Measurements from ENCODE around the gene EBPL. TPM values are rescaled to one million over a fixed set of nuclear protein-coding genes. Genes with fewer than 3 reads are reported as not detected.

Gene EBPL
- total RNA-seq, 2 experiments from 2014 or later = 27.5 to 28.1 TPM

DNA sequence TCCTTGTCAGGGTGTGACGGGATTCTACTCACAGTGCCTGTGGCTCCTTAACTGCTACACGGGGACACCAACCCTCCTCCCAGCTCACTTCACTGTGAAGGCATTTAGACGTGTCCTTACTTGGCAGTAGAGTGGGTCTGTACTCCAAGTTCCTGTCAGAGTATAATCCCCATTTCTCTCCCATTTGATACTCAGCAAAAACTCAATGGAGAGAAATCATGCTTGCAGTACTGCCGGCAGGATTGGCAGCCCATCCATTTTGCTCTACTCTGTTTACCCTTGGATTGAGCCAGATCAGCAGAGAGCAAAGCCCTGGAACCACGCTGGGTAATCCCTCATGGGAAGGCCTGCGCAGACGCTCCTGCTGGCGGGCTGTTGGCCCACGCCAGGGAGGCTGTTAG is 34.0 kb downstream of the EBPL start:
- H3K4me3 Mint-ChIP-seq = no peak overlapping the region
- peaks cover 6% of the 10 kb centered on the region for H3K36me3 Mint-ChIP-seq (ENCODE audit: low read depth)
- DNase-seq = no peak
- no peaks in the 10 kb centered on the region for H3K4me1 Mint-ChIP-seq
- H3K27ac Mint-ChIP-seq = no peak overlapping the region
- H3K27me3 Mint-ChIP-seq = no peaks in the 10 kb centered on the region
- ChIA-PET POLR2A (no interaction called here), CTCF (no interaction called here)
- H3K9me3 Mint-ChIP-seq = no peaks in the 10 kb centered on the region

DNA sequence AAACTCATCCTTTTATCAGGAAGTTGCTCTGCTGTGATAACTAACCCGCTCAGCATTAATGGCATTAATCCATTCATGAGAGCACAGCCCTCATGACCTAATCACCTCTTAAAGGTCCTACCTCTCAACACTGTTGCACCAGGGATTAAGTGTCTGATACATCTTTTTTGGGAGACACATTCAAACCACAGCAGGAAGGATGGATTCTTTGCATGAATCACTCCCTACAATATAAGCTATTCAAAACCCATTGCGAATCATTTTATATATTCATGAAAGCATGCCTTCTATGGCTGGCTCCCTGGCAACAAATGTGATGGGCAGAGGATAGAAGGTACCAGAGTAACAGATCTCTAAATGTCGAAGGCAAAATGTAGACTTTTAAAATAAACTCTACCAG is 35.4 kb downstream of the EBPL start:
- peaks cover 6% of the 10 kb centered on the region for H3K36me3 Mint-ChIP-seq (ENCODE audit: low read depth)
- CTCF ChIA-PET = no interaction called here
- no peaks in the 10 kb centered on the region for H3K4me1 Mint-ChIP-seq
- POLR2A ChIA-PET = no interaction called here
- no peak overlapping the region for H3K27ac Mint-ChIP-seq
- H3K4me3 Mint-ChIP-seq = no peak overlapping the region
- H3K9me3 Mint-ChIP-seq = no peaks in the 10 kb centered on the region
- no peak for DNase-seq
- no peaks in the 10 kb centered on the region for H3K27me3 Mint-ChIP-seq

DNA sequence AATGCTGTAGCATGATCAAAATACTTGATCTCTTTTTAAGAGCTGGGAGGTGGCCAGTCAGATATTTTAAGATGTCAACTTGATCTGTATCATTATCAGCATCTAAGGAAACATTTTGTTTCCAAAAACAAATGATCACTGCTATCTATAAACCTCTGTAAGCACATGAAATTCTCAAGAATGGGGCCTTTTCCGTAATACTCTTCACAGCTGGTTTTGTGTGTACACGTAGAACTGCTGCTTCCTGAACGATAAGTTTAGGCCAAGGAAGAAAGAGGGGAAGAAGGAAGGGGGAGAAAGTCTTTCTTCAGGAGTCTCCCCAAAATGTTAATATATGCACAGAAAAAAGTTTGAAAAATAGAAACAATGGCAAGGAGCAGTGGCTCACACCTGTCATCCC is 37.3 kb downstream of the EBPL start:
- Mint-ChIP-seq H3K27ac (no peak overlapping the region), H3K4me3 (no peak overlapping the region), H3K27me3 (no peaks in the 10 kb centered on the region), H3K4me1 (no peaks in the 10 kb centered on the region), H3K36me3 (ENCODE audit: low read depth) (peaks cover 3% of the 10 kb centered on the region), H3K9me3 (no peaks in the 10 kb centered on the region)
- DNase-seq = no peak
- ChIA-PET POLR2A (no interaction called here), CTCF (no interaction called here)

DNA sequence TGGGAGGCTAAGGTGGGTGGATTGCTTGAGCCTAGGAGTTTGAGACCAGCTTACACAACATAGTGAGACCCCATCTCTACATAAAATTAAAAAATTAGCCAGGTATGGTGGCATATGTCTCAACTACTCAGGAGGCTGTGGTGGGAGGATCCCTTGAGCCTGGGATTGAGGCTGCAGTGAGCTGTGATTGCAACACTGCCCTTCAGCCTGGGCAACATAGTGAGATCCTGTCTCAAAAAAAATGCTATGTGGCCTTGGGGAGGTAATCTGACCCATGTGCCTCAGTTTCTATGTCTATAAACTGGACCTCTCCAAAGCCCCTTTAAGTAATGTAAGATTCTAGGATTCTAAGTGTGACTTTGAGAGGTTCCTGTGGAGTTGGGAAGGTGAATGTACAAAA is 37.8 kb downstream of the EBPL start:
- no peak for DNase-seq
- no peak overlapping the region for H3K4me3 Mint-ChIP-seq
- ChIA-PET CTCF (no interaction called here), POLR2A (no interaction called here)
- peaks cover 3% of the 10 kb centered on the region for H3K36me3 Mint-ChIP-seq (ENCODE audit: low read depth)
- no peaks in the 10 kb centered on the region for H3K27me3 Mint-ChIP-seq
- H3K4me1 Mint-ChIP-seq = no peaks in the 10 kb centered on the region
- no peaks in the 10 kb centered on the region for H3K9me3 Mint-ChIP-seq
- H3K27ac Mint-ChIP-seq = no peak overlapping the region

DNA sequence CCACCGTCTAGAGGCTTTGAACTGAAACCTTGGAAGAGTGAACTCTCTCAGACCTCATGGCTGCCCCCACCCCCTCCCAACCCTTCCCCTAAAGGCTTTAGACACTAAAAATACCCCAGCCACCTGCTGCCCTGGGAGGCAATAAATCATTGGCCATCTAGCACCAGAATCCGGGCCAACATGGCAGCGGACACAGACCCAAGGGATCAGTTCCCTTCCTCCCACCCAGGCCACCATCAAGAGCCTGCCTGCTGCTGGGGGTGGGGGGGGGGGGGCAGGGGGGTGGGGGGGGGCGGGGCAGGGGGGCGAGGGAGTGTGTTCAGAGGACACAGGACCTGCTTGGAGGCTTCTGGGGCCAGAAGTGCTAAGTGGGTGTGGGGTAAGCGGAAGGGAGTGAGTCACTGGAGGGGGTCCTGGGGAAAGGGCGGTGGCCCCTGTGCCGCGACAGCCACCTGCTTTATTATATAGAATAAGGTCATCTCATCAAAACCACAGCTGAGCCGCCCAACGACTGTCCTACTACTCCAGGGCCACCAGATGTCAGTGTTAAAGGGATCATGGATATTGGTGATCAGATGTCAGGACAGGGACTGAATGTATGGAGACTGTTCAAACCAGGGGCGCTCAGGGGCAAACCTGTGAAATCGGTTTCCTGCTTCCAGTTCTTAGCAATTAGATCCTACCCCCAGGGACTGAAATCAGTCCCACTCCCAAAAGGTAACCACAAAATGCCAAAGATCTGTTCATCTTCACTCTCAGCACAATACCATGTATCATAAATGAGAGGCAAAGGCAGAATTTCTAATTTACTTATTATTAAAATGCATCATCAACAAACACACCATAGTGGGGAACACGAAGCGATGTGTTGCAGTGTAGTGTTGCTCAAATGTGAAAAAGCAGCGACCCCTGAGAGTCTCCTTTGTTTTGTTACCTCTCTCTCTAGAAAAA is 38.7 kb downstream of the EBPL start:
- Mint-ChIP-seq H3K4me3 (no peak overlapping the region), H3K27ac (no peak overlapping the region), H3K36me3 (ENCODE audit: low read depth) (no peaks in the 10 kb centered on the region), H3K4me1 (no peaks in the 10 kb centered on the region), H3K9me3 (no peaks in the 10 kb centered on the region), H3K27me3 (no peaks in the 10 kb centered on the region)
- DNase-seq = peak; percentile 32
- ChIA-PET CTCF (no interaction called here), POLR2A (no interaction called here)

DNA sequence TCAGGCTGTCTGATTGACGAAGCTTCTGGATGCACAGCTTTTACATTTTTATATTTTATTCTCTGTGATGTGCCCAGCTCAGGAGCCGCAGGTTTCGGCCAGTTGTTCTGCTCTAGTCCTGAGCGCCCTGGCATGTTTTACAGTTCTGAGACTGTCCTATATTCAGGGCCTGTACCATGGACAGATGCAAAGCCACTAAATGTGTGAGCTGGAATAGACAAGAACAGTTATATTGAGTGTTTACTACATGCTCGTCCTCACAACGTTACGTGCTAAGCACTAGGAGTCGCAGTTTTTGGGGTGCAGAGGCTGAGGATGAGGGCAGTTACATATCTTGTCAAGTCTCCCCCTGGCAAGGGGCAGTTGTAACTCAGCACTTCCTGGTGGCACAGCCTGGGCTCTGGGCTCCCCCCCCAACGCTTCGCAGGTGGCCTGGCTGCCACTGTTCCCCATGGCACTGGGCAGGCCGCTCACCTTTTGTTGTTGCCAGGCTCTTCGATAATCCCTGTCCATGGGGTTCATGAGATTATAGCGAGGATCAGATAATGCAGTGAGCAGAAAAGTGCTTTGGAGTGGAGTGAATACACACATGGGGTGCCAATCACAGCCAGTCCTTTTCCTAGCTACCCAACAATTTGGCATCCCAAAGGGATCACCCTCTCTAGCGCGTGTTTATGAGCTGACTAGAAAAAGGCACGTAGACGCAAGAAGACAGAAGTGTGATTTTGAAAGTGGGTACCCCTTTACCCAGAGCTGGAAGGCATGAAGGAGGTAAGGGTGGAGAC is 39.5 kb downstream of the EBPL start:
- Mint-ChIP-seq H3K27me3 (no peaks in the 10 kb centered on the region), H3K4me3 (no peak overlapping the region), H3K27ac (no peak overlapping the region), H3K9me3 (no peaks in the 10 kb centered on the region), H3K4me1 (no peaks in the 10 kb centered on the region), H3K36me3 (ENCODE audit: low read depth) (no peaks in the 10 kb centered on the region)
- no peak for DNase-seq
- ChIA-PET POLR2A (no interaction called here), CTCF (interaction anchor here (0.6 kb wide), 1 partner anchor 181 kb away, joined by 6 read pairs; no protein-coding TSS in a partner anchor)

DNA sequence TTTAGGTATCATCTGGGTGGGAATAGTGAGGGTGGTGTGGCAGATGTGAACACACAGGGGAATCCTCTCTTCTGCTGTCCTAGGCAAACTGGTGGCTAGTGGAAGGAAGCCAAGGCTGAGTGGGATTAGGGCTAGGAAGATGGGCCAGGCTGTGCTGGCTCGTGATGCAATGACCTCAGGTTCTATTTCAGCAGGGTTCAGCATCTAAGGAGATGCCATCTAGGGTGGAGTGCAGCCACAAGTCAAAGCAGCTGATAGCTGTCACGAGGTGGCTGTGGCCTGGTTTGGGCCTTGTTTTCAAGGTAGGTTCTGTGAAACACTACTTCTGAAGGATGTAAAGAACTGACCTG is 41.3 kb downstream of the EBPL start:
- POLR2A ChIA-PET = no interaction called here
- Mint-ChIP-seq H3K27me3 (no peaks in the 10 kb centered on the region), H3K9me3 (no peaks in the 10 kb centered on the region), H3K36me3 (ENCODE audit: low read depth) (no peaks in the 10 kb centered on the region), H3K4me1 (peaks cover 5% of the 10 kb centered on the region), H3K4me3 (no peak overlapping the region), H3K27ac (no peak overlapping the region)
- DNase-seq = no peak
- CTCF ChIA-PET = no interaction called here

DNA sequence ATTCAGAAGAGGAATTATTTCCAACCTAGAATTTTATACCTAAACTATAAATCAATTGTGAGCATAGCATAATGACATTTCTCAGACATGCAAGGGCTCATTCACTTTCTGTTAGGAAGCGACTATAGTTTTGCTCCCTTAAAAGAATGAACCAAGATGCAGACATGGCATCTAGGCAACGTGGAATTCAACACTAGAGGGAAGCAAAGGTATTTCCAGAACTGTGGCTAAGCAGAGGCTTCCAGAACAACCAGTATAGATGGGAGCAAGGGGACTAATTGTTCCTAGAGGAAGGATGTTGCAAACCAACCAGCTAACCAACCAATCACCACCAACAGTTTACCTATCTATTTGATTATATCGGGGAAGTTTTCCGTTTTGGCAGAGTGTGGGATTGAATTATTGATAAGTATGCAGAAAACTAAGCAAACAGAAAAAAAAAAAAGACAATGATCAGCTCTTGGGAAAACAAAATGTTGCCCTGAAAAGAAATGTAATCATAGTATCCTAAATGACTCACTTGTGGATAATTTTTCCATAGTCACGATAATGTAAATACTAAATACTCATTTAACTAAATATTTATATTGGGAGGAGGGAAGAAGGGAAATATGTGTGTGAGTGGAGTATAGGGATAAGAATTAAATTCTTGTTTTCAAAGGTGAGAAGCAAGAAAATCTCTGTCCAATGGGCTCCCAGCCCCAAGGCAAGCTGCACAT is 41.9 kb downstream of the EBPL start:
- Mint-ChIP-seq H3K27me3 (no peaks in the 10 kb centered on the region), H3K27ac (no peak overlapping the region), H3K4me1 (peaks cover 9% of the 10 kb centered on the region), H3K36me3 (ENCODE audit: low read depth) (no peaks in the 10 kb centered on the region), H3K9me3 (no peaks in the 10 kb centered on the region), H3K4me3 (no peak overlapping the region)
- DNase-seq = no peak
- ChIA-PET POLR2A (no interaction called here), CTCF (interaction anchor here (1.2 kb wide), 1 partner anchor 143 kb away, joined by 3 read pairs; the partner anchor contains the start of gene KPNA3)

DNA sequence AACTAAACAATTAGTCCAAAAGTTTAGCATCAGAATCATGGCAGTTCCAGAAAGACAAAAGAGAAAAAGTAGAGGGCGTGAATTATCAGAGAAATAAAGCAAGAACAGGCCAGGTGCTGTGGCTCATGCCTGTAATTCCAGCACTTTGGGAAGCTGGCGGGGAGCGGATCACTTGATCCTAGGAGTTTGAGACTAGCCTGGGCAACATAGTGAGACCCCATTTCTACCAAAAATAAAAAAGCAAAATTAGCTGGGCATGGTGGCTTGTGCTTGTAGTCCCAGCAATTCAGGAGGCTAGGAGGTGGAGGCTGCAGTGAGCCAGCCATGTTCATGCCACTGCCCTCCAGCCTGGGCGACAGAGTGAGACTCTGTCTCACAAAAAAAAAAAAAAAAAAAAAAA is 44.6 kb downstream of the EBPL start:
- no peaks in the 10 kb centered on the region for H3K36me3 Mint-ChIP-seq (ENCODE audit: low read depth)
- ChIA-PET CTCF (interaction anchor here (0.7 kb wide), 1 partner anchor 934 kb away, joined by 3 read pairs; no protein-coding TSS in a partner anchor), POLR2A (no interaction called here)
- DNase-seq = no peak
- H3K27ac Mint-ChIP-seq = no peak overlapping the region
- no peaks in the 10 kb centered on the region for H3K27me3 Mint-ChIP-seq
- H3K4me3 Mint-ChIP-seq = no peak overlapping the region
- H3K4me1 Mint-ChIP-seq = peaks cover 12% of the 10 kb centered on the region
- no peaks in the 10 kb centered on the region for H3K9me3 Mint-ChIP-seq

DNA sequence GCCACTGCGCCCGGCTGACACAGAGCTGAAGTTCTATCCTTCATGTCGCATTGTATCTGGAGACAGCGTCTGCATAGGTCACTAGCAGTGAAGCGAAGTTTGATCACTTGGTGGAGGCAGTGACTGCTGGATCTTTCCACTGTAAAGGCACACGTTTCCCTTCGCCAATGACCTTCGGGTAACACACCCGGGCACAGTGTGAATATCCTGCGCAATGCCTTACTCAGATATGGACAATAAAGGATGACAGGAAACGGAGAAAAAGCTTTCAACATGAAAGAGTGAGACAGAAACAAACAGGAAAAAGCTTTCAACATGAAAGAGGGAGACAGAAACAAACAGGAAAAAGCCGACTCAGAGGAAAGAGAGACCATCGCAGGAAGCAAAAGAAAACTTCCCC is 45.8 kb downstream of the EBPL start:
- POLR2A ChIA-PET = no interaction called here

DNA sequence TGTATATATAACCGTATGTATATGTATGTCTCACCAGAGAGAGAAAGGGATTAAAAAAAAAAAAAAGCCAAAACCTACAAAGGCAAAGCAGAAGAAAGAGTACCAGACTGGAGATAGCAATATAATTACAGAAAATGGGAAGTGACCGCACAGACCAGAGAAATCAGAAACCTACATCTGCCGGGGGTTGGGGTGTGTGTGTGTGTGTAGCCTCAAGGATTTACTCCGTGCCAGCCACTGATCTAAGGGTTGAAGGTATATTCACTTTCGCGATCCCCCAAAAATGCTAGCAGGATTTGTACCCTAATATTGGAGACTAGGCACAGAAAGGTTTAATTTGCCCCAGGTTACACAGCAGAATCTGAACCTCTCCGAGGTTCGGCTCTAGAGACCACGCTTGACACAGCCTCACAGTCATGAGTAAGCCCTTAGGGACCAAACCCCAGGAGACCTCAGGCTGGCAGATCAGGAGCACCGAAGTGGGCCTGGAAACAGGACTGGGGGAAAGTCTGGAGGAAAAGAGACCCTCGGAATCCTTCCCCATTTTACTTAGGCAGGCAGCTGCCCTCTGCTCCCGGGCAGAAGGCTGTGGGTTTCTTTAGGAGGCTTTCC is 48.1 kb downstream of the EBPL start:
- peaks cover 12% of the 10 kb centered on the region for H3K4me1 Mint-ChIP-seq
- no peak for DNase-seq
- CTCF ChIA-PET = interaction anchor here (0.5 kb wide), 1 partner anchor 379 kb away, joined by 3 read pairs; no protein-coding TSS in a partner anchor
- no peaks in the 10 kb centered on the region for H3K9me3 Mint-ChIP-seq
- POLR2A ChIA-PET = no interaction called here
- no peaks in the 10 kb centered on the region for H3K27me3 Mint-ChIP-seq
- no peaks in the 10 kb centered on the region for H3K36me3 Mint-ChIP-seq (ENCODE audit: low read depth)
- H3K4me3 Mint-ChIP-seq = no peak overlapping the region
- H3K27ac Mint-ChIP-seq = no peak overlapping the region

More for the DNA sequence above, 45.8 kb downstream of the EBPL start:
- H3K9me3 Mint-ChIP-seq = no peaks in the 10 kb centered on the region
- H3K27me3 Mint-ChIP-seq = no peaks in the 10 kb centered on the region
- peak overlapping the region; percentile 40 for H3K27ac Mint-ChIP-seq
- CTCF ChIA-PET = interaction anchor here (0.9 kb wide), 1 partner anchor 299 kb away, joined by 3 read pairs; no protein-coding TSS in a partner anchor
- no peaks in the 10 kb centered on the region for H3K36me3 Mint-ChIP-seq (ENCODE audit: low read depth)
- H3K4me1 Mint-ChIP-seq = peaks cover 12% of the 10 kb centered on the region
- peak overlapping the region; percentile 5 for H3K4me3 Mint-ChIP-seq
- no peak for DNase-seq

DNA sequence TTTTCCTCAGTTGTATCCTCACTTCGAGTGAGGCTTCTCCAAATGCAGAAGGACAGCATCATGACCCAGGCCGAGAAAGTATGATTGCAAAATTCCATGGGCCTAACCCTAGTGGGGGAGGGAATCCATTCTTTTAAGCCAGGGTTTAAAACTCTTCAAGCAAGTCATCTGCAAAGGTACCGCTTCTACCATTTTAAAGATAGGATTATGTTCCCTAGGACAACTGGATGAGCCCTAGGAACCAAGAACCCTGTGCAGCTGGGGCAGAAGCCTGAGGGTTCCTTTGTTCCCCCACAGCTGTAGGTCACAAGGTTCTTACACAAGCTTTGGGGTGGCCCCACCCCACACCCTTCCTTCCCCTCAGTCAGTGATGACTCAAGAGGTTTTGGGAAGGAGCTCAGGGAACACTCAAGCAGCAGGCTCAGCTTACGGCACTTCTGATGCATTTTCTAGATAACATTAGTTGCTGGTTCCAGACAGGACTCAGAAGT is 49.4 kb downstream of the EBPL start:
- H3K4me1 Mint-ChIP-seq = peaks cover 12% of the 10 kb centered on the region
- ChIA-PET CTCF (no interaction called here), POLR2A (interaction anchor here (0.5 kb wide), 1 partner anchor 294 kb away, joined by 3 read pairs; the partner anchor contains the start of gene SPRYD7)
- H3K9me3 Mint-ChIP-seq = no peaks in the 10 kb centered on the region
- H3K27ac Mint-ChIP-seq = no peak overlapping the region
- H3K36me3 Mint-ChIP-seq (ENCODE audit: low read depth) = no peaks in the 10 kb centered on the region
- no peak for DNase-seq
- no peaks in the 10 kb centered on the region for H3K27me3 Mint-ChIP-seq
- no peak overlapping the region for H3K4me3 Mint-ChIP-seq

DNA sequence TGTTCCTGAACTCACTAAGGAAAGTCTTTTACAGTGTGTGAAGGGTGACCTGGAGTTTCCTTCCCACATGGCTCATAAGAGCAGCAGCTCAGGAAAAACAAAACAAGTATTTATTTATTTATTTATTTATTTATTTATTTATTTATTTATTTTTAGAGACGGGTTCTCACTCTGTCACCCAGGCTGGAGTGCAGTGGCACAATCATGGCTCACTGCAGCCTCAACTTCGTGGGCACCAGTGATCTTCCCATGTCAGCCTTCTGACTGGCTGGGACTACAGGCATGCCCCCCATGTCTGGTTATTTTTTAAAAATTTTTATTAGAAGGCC is 52.6 kb downstream of the EBPL start:
- no peak overlapping the region for H3K4me3 Mint-ChIP-seq
- ChIA-PET CTCF (no interaction called here), POLR2A (no interaction called here)
- H3K36me3 Mint-ChIP-seq (ENCODE audit: low read depth) = no peaks in the 10 kb centered on the region
- no peaks in the 10 kb centered on the region for H3K9me3 Mint-ChIP-seq
- H3K4me1 Mint-ChIP-seq = peaks cover 8% of the 10 kb centered on the region
- no peak for DNase-seq
- H3K27ac Mint-ChIP-seq = no peak overlapping the region
- no peaks in the 10 kb centered on the region for H3K27me3 Mint-ChIP-seq

All from activated CD4-positive, alpha-beta memory T cell treated with anti-CD3 and anti-CD28 coated beads, Interleukin-2, amount 10 ng/mL, durations not matched to agents 7 days and 5 days (primary cell).